AML-193 (cell line): ENCODE data around the gene ZC3H7B.
"Not testable (repeated sequence)": the region's sequence is repeated elsewhere in the genome, so short reads cannot be mapped to it uniquely, and the experiment has no call there.

ENCODE experiments used
- DNase-seq, 2 experiments: peaks; one replicate each; lab custom pipeline; 2025; lab: John Stamatoyannopoulos, UW

The ZC3H7B gene

DNA sequence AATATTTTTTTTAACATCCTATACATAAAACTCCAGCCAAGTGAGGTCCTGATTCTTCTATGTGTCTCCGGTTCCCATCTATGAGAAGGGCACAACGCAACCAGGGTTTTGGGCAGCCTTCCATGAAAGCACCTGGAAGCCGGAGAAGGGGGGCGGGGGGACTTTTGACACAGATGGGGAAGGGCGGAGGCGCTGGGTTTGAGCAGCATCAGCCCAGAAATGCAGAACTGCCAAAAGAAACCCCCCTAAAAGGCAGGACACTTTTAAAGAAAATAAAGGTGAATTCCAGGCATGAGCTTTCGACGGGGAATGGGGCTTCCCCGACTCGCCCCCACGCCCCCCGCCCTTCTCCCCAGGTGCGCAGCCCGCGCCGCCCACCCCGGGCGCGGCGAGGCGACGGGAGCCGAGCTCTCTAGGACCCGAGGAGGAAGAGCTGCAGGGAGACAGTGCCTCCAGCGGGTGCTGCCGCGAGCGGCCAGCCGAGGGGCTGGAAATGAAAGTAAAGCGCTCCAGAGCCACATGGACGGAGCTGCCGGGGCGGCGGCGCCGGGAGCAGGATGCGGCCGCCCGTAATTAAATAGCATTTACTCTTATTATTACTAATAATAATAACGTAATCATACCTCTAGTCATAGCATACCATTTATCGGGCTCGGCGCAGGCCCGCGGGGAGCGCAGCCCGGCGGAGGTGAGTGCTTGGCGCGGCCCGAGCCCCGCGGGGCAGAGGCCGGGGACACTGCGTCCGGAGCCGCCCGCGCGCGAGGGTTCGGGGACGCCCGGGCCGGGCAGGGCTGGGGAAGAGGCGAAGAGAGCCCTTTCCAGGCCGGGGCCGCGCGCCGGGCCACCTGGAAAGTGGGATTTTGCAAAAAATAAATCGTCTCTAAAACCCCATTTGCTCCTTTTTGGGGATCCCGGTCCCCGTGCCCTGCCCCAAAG, at the start of gene ZC3H7B:
ZC3H7B (plus strand) TSS at position 441 of the 936 bp plus-strand sequence. CDS start 19,136 bp downstream, outside the sequence.
- DNase-seq, result peak; percentile 80 to 87

GRCh38 chr22:41252365-41252764, 49.0 kb upstream of the ZC3H7B start:
- DNase-seq, result no peak

DNA sequence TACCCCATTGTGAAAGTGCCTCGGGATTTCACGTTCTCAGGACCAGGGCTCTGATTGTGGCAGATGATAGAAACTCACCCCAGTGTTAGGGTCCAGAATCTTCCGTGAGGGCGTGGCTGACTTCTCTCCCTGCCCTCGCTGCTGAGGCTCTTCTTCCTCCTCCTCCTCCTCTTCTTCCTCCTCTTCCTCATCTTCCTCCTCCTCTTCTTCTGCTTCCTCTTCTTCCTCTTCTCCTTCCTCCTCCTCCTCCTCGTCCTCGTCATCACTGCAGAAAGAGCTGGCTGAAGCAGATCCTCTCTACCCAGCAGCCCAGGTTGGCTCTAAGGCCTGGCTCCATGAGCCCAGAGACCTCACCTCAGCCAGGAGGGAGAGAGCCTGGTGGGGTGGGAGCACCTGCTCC, 47.1 kb upstream of the ZC3H7B start:
- DNase-seq, result no peak

DNA sequence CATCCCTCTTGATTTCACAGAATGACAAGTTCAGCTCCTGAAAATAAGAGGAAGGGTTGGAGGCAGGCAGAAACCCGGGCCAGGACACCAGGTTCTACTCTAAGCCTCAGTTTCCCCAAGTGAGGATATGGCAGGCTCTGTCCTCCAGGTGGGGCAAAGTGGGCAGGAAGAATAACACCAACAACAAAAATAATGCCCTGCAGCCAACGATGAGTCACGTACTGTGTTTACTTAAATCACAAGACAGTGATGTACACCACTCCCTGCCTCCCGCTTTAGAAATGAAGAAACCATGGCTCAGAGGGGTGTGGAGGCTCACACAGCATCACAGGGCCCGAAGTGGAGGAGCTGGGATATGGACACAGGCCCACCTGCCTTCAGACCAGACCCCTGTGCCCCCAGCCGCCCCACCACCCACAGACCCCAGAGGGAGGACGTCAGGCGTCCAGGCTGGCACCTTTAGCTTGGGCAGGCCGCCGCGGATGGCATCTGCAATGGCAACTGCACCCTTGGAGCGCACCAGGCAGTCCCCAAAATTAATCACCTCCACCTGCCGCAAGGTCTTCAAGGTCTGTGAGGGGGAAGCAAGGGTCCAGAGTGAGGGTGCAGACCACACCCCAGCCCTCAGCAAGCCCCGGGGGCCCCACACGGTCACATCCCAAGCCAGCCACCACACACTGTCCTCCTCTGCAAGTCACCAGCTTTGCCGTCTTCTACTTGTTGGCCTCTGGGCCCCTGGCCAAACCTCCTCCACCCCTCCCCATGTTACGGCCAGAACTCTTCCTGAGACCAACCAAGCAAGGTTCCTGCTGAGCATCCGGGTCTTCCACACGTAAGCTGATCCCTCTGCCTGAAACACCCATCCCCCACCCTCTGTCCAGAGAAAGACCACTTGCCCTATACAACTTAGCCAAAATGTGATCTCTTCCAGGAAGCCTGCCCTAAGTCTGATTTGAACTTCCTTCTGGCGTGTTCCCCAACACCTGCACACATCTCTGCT, 44.8 kb upstream of the ZC3H7B start:
- DNase-seq, result no peak

- DNase-seq, result no peak
These were observed 43.6 kb upstream of the ZC3H7B start for GRCh38 chr22:41257696-41258095.

GRCh38 chr22:41259756-41260155, 41.6 kb upstream of the ZC3H7B start:
- DNase-seq, result not testable (repeated sequence)

DNA sequence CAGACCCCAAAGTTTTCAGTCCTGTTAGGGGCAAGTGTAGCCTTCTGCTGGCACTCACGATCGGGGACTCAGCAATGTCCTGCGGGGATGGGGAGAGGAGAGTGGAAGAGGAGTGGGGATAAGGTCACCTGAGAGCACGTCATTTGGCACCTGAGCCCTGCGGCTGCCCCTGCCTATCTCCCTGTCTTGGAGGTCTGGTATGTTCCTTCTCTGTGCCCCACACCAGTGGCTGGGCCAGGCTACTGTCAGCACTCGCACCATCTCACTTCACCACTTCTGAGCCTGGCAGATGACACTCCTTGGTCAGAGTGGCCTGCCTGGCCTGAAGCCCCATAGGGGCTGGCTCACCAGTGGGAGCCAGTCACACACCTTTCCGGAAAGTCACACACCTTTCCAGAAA, 40.5 kb upstream of the ZC3H7B start:
- DNase-seq, result no peak

GRCh38 chr22:41261541-41262249, 39.6 kb upstream of the ZC3H7B start:
- DNase-seq, result no peak

DNA sequence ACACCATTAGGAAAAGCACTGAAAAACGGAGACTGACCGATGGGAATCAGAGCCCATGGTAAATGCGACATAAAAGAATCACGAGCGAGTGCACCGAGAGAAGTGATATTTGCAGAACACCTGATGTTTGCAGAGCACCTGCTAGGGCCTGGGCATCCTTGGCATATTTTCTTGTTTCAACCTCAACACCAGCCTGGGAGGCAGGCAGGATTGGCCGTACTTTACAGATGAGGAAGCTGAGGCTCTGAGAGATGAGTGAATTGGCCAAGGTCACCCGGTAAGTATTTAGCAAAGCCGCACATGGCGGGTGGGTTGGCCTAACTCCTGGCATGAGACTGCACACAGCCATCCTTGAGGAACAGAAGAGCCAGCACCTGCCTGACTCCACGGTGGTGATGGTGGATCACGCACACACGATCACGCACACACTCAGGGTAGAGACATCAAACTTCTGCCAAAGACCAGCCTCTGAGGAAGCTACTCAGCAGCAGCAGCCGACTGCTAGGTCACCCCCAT, 39.0 kb upstream of the ZC3H7B start:
- no peak for DNase-seq

GRCh38 chr22:41263704-41264103, 37.6 kb upstream of the ZC3H7B start:
- no peak for DNase-seq

DNA sequence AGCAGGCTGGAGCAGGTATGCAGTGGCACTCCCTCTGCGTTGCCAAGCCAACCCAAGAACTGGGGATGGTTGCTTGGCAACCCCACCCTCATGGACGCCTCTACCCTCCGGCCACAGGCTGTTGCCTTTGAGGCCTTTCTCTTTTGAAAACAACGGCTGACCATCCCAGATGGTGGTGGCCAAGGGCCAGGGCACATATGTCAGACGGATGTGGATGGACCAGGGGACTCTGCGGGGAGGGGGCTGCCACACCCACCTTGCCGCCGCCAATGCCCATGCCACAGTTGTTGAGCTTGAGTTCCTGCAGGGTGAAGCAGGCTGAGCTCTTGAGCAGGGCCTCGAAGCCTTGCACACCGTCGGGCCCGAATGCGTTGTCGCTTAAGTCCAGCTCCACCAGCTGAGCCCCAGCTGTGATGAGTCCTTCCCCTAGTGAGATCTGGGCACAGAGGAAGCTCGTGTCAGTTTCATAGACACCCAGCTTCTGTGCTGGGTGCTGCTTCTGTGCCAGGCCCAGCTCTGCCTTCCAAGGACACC, 36.9 kb upstream of the ZC3H7B start:
- no peak for DNase-seq

DNA sequence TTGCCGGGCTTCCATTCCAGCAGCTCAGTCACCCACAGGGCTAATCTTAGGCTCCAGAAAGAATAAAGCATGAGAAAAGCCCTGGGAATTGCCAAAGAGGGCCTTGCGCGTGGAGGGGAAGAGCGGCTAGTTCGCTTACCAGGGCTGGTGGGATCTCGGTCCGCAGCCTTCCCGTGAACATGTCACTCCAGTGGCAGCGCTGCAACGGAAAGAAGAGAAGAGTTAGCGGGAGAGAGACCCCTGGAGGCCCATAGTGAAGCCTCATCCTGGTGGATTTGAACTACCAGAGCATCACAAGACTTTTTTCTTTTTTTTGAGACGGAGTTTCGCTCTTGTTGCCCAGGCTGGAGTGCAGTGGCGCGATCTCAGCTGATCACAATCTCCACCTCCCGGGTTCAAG, 33.4 kb upstream of the ZC3H7B start:
- no peak for DNase-seq

DNA sequence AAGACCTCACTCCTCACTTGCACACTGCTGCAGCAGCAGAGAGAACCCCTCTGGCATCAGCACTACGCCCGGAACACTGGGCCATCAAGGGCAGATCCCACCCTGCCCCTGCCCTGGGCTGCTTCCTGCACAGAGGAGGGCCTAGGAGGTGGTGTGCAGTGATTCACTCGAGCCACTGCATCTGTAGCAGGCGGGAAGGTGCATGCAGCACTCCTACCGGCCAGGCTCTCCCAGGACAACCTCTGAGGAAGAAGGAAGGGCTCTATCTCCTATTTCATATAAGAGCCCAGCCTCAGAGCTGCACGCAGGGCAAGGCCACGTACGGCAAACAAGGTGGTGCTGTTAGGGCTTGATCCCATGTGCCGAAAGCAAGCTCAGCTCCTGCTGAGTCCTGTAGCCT, 29.5 kb upstream of the ZC3H7B start:
- no peak for DNase-seq

- no peak for DNase-seq
These were observed 28.2 kb upstream of the ZC3H7B start for GRCh38 chr22:41273128-41273527.

DNA sequence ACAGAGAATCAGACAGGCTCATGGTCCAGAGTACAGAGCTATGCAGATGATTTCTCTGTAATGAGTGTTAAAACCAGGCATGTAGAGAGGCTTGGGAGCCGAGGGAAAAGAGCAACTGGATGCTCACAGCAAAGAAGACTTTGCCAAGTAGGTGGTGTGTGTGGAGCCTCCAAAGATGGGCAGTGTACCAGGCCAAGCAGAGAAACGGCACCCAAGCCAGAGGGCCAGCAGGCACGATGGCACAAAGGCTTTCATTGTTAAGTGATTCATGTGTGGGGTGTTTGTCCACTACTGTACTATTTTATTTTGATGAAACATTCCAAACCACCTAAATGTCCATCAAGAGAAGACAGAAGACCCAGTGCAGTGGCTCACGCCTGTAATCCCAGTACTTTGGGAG, 26.5 kb upstream of the ZC3H7B start:
- DNase-seq, result no peak

DNA sequence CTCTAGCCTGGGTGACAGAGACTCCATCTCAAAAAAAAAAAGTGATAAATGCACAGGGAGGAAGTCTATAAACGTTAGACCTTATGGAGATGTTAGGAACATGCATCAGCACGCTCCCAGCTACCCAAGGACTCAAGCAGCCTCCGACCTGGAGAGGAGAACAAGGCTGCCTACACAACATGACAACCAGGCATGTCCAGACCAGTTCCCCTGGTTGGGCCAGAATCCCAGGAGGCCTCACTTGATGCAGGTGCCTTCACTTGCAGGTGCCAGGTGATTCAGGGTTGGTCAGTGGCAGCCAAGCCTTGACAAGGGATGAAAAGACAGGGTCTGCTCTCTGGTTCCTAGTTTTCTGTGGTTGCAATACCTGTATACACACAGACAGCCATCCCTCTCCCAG, 21.3 kb upstream of the ZC3H7B start:
- DNase-seq, result no peak

DNA sequence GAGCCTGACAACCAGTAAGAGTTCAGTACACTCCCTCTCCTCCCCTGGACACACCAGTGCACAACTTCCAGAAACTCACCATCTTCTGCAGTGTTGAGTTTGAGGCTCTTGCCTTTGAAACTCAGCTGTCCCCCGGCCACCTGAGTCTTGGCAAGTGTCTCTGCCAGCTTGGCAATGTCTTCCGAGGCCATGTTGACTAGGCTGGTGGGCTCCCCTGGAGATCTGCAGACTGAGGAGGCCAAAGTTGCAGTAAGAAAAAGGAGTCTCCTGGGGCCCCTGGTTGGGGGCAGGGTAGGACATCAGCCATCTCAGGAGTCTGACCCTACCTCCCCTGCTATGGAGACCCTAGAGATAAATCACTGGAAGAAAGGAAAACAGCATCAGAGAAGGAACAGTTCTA, 20.5 kb upstream of the ZC3H7B start:
- no peak for DNase-seq

GRCh38 chr22:41284465-41284864, 16.9 kb upstream of the ZC3H7B start:
- no peak for DNase-seq

GRCh38 chr22:41285441-41285819, 15.9 kb upstream of the ZC3H7B start:
- DNase-seq, result peak; percentile 11 to 31

DNA sequence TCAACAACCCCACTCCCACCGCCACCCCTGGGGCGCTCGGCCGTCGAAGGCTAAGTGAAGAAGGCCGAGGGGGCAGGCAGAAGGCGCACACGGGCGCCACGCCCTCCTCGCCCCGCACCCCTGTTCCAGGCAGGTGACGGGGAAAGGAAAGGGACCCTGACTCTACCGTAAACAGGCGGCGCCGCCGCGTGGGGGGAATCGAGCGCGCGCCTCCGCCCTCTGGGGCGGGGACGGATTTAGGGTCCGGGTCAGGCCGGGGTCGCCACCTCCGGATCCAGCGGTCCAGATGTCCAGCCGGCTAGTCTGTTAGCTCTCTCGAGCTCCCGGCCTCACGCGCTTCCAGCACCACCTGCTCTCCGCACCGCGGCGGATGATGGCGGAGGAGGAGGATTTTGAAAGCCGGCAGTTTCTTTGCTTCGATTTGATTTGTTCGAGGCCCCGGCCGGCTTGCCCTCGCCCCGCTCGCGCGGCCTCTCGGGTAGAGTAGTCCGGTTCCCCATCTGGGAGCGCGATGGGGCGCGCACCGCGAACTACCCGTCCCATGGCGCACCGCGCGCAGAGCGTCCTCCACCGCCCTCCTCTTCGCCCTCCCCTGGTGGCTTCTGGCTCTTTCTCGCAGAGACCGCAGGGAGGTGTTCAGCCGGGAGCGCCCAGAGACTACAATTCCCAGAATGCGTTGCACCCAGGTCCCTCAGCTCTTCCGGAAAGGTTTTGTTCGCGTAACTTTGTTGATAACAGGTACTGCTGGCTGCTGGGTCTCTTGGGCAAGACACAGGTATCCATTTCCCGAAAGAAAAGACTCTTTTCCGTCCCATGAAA, 15.3 kb upstream of the ZC3H7B start, which contains the start of gene RANGAP1:
RANGAP1 (minus strand) TSS at position 368 of the 819 bp plus-strand sequence. CDS start 5,143 bp downstream, outside the sequence.
- peak; percentile 95 to 99 for DNase-seq
